GM23338 (cell line): Measurements from ENCODE around the gene HSPA12A.

Experiments
- REST ChIP-seq: IDR thresholded peaks from one replicate; pipeline ENCODE4 v1.6.1; 2018; ENCODE audit warnings: antibody characterized with exemption; ENCODE audit not compliant: unreplicated experiment
- STAT1 ChIP-seq: IDR thresholded peaks from one replicate; pipeline ENCODE4 v1.6.1; 2016; ENCODE audit warnings: antibody characterized with exemption; ENCODE audit not compliant: unreplicated experiment

GRCh38 chr10:116654816-116655215 lies 87.5 kb downstream of the HSPA12A start:
- TF ChIP-seq REST, result no peak
- TF ChIP-seq STAT1, result no peak
